ENCODE measurements around the gene GALNT14. TPM values are rescaled to one million over a fixed set of nuclear protein-coding genes. Genes with fewer than 3 reads are reported as not detected.

Gene GALNT14
- total RNA-seq, 1 donor from 2014 or later, result 0.55 TPM

DNA sequence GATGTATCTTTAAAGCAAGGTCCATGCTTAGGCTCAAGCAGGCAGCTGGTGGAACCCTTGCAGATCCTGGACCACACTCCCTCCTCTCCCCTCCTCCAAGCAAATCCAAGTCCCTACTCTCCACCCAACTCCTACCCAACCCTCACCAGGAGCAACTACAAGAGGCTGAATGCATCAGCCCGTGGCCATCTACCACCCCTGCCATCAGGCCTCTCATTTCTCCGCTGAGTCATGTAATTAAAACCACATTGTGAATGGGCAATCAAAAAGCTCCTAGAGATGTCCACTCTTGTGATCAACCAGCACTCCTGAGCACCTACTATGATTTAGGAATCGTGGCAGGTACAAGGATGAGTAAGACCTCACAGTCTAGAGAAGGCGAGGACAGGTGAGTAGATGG is 188.8 kb downstream of the GALNT14 start:
- ATAC-seq, result no peak
- DNase-seq (ENCODE audit: low spot score), result no peak

DNA sequence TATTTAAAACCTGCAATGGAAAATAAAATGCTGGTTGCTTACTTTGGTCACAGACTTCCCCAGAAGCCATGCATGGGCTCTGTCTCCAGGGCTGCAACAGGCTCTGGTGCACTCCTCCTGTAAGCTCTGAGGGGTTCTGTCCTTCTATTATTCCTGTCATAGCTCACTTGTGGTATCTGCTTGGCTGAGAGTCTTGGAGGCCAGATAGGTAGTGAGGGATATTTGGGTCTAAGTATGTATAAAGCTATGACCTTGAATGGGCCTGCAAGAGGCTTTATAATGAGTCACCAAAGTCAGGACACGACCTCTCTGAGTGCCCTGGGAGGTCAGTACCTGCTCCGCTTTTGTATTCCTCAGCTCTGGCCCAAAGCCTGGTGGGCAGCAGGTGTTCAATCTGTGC is 189.4 kb downstream of the GALNT14 start:
- DNase-seq (ENCODE audit: low spot score), result no peak

DNA sequence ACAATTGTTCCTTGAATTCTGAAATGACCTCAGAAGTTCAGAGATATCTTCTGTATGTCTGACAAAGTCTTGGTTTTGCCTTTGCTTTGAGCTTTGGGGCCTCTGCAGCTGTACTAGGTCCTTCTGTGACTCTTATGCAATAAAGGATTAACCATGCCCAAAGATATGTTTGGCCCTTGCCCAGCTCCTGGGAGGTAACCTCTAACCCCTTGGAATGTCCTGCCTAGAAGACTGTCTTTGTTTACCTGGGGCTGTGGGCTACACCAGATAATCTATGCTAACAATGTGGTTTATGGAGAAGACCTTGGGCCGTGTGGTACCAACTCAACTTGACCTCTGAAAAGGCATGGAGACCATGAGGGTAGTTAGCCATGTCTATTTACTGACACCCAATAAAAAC is 190.1 kb downstream of the GALNT14 start:
- DNase-seq (ENCODE audit: low spot score), result no peak
- ATAC-seq, result no peak

More for the DNA sequence above, 189.4 kb downstream of the GALNT14 start:
- no peak for ATAC-seq

DNA sequence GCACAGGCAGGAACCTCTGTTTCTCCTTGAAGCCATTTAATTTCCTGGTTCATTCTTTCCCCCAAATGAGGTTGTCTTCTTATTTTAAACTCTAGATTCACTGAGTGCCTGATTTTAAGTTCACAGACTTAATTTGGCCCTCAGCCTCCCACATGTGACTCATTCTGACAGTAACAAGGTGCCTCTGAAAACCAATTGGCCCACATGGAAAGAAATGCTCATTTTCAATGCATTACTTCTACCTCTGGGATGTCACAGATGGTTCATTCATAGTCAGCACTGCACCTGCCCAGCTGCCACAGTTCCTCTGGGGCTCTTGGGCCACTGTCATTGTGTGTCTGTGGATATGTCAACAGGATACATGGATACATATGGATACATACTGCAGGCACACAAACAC is 190.6 kb downstream of the GALNT14 start:
- DNase-seq (ENCODE audit: low spot score), result no peak
- no peak for ATAC-seq

DNA sequence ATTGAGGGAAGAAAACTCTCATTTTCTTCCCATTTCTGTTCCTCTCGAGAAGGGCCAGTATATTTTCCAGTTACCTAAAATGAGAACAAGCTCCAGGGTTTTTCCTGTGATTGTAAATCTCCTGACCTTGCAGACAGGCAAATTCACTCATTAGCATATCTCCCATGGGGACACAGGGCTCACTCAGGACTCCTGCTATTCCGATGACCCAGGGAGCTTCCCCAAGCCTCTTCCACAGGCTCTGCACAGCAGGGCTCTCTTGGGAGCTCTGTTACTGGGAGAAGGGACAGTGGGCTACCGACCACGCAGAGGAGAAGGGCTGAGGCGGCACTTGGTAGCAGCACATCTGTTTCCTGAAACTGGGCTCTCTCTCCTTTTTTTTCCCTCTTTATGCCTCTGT is 195.8 kb downstream of the GALNT14 start:
- DNase-seq (ENCODE audit: low spot score) (no peak), ATAC-seq (no peak)

DNA sequence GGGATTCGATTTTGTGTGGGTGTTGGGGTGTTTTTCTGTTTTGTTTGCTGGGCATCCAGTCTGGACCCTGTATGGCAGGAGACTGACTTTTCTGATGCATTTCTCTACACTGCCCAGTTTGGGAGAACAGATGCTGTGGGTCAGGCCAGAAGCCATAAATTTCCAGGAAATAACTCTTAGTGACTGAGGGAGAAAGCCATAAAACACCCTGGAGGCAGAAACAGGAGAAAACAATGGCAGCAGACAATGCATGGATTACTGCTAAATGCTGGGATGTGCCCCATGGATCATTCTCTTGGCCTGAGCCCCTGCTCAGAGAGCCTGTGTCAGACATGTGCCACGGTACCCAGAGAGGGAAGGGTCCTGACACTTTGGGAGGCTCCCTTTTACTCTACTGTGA is 197.4 kb downstream of the GALNT14 start:
- no peak for ATAC-seq
- no peak for DNase-seq (ENCODE audit: low spot score)

DNA sequence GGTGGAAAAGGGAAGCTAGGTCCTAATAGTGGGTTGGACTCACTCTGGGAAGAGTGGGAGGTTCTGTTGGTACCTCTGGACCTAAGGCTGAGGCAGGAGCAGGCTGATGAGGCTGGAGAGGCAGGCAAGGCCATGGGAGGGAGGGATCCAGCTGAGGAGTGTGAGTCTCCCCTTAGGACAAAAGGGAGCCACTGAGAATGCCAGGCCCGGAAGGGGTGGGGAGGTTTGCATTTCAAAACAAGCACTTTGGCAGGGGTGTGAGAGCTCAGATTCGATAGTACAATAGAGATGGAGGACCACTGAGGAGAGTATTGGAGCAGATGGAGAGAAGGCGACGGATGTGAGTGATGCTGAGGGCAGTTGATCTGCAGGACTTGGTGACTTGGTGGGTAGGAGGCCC is 198.9 kb downstream of the GALNT14 start:
- no peak for ATAC-seq
- DNase-seq (ENCODE audit: low spot score), result no peak

DNA sequence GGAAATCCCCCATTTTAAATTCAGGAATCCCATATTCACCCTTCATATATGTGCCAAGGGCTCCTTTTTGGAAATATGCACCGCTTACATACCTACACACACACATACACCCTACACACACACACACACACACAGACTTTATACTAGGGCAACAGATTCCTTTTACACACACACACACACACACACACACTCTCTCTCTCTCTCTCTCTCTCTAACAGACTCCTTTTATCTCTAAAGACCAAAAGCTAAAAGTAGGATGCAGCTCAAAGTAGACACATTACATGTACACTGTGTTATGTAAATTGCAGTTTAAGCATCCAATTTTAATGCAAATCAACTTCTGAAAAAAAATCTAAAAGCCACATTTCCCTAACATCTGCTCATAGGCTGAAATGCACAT is 200.0 kb downstream of the GALNT14 start:
- no peak for ATAC-seq
- no peak for DNase-seq (ENCODE audit: low spot score)

DNA sequence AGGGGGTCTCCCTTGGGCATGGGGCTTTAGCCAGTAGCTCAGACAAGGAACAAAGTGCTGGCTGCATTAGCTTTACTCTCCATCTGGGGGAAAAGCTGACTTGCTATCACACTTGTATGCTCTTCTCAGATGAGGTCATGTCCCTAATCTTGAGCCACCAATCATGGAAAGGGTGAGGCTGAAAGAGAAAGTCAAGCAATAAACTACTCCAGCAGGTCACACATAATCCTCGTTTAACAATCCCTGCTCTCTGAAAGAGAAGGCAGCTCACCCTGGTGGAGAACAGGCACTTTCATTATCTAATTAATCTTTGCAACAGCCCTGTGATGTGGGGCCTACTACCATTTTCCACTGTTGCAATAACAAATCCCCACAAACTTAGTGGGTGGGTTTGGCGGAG is 201.3 kb downstream of the GALNT14 start:
- ATAC-seq (no peak), DNase-seq (ENCODE audit: low spot score) (no peak)

DNA sequence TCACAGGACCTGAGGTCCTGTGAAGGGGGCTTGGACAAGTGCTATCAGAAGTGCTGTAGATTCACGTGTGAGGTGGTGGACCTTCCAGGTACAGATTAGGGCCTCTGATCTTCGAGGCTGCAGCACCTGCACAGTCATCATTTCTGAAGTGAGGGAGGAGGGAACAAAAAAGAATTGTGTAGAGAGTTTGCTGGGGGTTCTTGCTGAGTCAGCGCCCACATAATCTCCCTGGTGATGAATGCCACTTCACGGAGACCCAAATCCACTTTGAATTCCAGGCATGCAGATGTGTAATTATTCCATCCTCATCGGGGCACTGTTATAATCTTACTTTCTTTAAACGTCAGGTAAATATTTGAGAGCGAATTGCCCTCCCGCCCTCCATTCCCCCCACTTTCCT is 202.4 kb downstream of the GALNT14 start:
- no peak for DNase-seq (ENCODE audit: low spot score)
- no peak for ATAC-seq

DNA sequence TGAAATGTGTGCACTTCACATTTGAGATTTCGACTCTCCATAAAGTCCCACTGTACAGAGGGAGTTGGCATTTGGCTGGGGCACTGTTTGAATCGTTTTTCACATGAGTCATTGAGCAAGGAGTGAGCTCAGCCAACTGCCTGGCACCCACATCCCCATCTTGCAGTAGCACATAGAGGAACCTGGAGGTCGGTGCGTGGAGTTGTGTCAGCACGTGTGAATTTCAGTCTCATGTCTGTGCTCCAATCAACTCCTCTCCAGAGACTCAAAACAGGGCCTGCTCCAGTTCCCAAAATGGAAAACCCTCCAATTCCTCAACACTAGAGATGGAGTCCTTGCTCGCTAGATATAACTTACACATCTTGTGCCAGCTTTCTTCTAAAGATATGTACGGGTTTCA is 204.2 kb downstream of the GALNT14 start:
- no peak for DNase-seq (ENCODE audit: low spot score)
- no peak for ATAC-seq

DNA sequence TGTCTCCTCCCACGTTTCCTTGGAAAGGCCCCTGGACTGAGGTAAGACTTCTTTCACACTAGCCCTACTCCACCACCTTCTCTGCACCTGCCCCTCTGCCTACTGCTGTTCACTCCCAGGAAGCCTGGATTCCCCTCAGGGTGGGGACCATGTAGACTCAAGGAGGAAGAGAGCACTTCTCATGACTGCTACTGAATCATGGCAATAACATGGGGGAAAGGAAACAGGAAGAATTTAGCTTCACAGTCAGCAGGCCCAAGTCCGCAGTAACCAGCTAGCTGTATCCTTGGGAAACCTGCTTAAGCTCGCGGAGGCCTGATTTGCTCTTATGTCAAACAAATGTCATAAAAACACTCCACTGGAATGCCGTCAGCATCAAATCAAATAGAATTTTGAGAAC is 204.7 kb downstream of the GALNT14 start:
- ATAC-seq (no peak), DNase-seq (ENCODE audit: low spot score) (no peak)

DNA sequence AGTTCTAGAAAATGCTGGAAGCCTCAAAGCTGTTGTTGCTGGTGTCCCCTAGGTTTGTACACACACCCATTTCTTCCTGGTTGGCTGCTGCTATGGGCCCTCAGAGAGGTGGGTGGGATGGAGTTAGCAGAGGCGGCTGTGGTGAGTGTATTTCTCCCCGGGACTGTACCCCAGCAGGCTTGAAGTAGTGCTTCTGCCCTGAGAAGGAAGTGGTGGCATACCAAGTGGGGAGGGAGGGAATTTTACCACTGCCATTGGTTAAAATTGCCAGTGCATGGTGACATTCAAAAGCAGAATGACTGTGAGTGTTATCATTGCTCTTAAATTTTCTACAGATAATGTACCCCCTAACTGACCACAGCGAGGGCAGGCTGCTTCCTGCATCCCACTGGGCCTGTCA is 205.4 kb downstream of the GALNT14 start:
- no peak for ATAC-seq

DNA sequence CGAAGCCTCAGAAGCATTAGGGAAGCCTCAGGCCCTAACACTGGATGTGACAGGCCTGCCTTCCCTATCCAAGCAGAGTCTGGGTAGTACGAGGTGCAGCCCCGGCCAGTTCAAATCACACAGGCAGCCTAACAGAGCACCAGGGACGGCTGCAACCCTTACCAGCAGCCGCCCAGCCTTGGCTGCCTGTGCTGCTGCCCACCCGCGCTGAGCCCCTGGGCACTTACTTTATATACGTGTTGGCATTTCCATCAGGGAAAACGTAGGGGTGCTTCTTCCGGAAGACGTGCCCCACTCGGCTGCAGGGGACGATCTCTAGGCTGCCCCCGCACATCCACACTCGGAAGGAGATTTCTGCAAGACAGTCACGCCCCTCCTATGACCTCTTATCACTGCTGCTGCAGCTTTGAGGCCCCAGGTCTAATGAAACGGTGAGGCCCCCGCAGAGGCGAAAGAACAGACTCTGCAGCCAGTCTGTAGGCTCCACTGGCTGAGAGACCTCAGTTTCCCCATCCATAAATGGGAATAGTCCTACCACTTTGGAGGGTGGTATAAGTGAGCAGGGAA is 206.3 kb downstream of the GALNT14 start:
- DNase-seq (ENCODE audit: low spot score) (no peak), ATAC-seq (no peak)

More for the DNA sequence above, 205.4 kb downstream of the GALNT14 start:
- DNase-seq (ENCODE audit: low spot score), result no peak

DNA sequence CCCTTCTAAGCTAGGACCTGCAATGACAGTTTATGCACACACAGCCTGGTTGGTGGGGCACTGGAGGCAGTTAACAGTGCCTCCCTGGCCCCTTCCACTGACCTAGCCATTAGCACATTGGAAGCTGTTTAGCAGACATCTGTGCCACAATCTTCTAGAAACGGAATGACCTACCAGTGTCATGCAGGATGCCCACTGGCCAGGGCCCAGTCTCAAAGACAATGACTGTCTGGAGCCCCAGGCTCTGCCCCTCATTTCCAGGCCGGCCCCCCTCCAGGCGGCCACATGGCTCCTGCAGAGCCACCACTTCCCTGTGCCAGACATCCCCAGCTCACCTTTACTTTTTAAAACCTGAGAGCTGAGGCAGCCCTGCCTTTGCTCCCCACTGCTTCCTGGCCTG is 207.5 kb downstream of the GALNT14 start:
- DNase-seq (ENCODE audit: low spot score) (no peak), ATAC-seq (no peak)

DNA sequence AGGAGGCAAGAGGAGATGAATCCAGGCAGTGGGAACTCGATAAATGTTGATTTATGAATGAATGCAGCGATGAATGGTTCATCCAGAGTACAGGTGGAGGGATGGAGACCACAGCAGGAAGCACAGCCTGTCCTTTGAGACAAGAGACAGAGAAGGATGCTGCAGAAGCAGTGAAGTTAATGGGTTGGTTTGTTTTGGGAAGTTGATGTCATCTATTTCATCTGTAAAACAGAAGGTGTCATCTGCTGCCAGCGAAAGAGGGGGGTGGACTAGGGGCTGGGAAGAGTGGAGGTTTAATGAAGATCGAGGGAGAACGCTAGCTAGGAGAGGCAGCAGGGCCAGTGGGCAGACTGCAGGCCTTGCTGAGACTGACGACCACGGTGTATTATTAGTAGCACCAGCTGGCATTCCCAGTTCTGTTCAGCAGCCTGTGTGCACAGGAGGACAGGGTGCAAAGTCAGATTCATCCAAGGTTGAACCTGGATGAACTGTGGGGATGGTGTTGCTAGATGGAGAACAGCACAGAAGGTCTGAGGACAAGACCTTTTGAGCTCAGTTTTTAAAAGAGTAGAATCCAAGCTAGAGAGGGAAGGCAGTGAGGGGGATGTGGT is 210.7 kb downstream of the GALNT14 start:
- ATAC-seq, result no peak
- DNase-seq (ENCODE audit: low spot score), result no peak

DNA sequence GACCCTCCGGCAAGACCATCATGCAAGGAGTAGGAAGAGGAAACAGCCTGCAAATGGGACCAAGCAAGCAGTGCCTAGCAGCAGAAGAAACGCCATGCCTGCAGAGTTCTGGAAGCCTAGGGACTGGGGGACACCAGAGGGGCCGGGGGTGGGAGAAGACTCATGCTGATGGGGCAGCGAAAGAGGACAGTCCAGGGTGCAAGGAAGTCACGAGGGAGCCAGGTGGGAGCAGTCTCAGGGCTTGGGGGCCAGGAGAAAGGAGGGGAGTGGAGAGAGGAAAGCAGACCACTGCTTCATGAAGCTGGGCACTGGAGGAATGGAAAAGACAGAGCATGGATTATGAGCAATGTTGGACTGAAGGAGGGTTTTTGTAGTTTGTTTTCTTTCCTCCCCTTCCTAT is 211.6 kb downstream of the GALNT14 start:
- no peak for ATAC-seq
- no peak for DNase-seq (ENCODE audit: low spot score)

DNA sequence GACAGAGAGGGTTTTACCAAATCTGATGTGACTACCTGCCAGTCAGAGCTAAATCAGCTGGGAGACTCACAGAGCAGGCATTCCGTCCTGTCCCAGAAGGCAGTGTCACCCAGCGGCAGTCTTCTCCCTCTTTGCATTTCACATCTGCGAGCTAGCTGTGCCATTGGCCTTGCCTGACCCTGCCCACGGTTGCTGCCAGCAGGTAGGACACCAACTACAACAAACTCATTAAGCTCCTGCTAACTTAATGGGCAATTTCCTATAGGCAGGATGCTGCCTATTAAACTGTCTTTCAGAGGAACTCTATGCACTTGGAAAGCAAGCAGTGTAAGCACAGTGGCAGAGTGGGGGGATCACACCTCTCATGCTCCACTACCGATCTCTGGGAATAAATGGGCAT is 214.6 kb downstream of the GALNT14 start:
- ATAC-seq (no peak), DNase-seq (ENCODE audit: low spot score) (no peak)

DNA sequence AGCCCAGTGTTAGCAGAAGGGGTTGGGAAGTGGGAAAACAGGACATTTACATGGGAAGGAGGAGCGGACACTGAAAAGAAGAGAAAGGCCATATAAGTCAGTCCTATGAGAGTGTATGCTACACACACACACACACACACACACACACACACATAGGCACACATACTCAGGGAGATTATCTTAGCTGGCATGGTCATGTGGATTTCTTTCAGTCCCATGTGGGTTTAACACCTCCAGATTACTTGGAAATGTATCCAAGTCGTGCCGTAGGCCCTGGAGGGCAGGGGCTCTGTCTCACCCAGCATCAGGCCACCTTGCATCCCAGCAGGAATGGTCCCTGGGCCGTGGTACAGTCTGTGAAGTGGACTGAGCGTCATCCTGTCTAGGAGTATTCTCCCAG is 217.7 kb downstream of the GALNT14 start:
- ATAC-seq (no peak), DNase-seq (ENCODE audit: low spot score) (no peak)

DNA sequence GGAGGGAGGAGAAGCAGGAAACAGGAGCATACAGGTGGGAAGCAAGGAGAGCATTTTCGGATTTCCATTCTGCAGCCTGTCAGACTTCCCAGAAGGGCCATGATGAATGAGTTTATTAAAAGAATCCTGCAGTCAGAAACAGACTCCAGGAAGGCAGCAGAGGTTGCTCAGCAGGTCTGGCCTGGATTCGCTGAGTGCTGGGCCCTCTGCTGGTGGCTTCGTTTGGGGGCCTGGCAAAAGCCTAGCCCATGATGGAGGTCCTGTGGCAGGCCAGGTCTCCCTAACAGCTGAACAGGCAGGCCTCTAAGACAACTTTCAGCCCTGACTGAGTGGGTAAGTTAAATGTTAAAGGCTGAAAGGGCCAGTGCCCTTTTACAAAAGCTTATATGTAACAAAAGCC is 222.8 kb downstream of the GALNT14 start:
- DNase-seq (ENCODE audit: low spot score), result no peak
- ATAC-seq, result peak; percentile 49

DNA sequence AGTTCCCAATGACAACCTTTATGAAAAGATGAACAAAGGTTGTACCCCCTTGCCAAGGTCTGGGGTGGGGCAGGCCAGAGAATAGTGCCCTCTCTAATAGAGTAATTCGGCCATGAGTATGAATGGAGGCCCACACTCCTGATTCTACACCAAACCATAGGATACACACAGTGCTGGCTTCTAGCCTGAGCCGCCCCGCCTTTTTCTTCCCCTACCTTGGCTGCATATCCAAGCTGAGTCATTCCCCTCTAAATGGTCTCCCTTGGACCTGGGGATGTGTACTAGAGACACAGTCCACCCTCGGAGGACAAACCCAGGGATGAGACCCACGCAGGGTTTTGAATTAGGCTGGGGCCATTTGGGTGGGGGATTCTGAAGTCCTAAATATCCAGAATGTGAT is 223.8 kb downstream of the GALNT14 start:
- ATAC-seq (no peak), DNase-seq (ENCODE audit: low spot score) (no peak)

DNA sequence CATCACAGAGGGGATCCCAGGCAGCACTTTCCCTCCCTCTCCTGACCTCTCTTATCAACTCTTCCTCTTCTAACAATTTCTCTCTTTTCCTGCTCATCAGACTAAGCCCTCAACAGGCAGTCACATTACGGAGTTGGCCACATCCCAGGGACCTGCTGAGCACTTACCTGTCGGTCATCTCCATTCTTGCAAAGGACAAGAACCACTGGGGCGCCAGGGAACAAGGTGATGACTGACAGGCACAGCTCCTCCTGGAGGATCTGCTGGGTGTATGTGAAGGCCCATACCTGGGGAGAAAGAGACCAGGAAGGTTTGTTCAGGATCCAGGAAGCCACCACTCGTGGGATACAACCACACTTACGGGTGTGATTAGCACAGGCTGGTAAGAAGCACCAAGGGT is 226.2 kb downstream of the GALNT14 start:
- DNase-seq (ENCODE audit: low spot score), result no peak
- ATAC-seq, result no peak

DNA sequence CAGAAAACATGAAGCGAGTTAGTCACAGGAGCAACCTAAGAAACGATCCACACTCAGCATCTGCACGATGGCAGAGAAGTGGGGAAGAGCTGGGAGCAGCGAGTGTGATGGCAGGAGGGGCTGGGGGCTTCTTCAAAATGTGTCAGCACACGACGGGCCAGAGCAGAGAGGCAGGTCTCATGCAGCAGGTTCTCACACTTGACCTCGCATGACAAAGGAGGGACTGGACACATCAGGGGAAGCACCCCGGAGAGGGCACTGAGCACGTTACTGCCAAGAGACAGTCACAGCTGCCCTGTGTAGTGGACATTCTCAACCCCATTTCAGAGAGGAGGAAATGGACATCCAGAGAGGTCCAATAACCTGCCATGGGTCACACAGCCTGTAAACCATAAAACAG is 226.9 kb downstream of the GALNT14 start:
- DNase-seq (ENCODE audit: low spot score) (no peak), ATAC-seq (no peak)
